Testis (tissue), 3 donors: ENCODE measurements around the gene SLC25A11. TPM values are rescaled to one million over a fixed set of nuclear protein-coding genes. Genes with fewer than 3 reads are reported as not detected.
"Not testable (repeated sequence)": the region's sequence is repeated elsewhere in the genome, so short reads cannot be mapped to it uniquely, and the experiment has no call there.

Source experiments
- DNase-seq: peaks from one replicate; pipeline ENCODE4 v3.0.0-alpha.2; 2019
- H3K27ac ChIP-seq, 2 donors: fragments of 200-600 bp; sonication (generic); one replicate each; pipeline ENCODE4 v1.5.1; 2019
- H3K27me3 ChIP-seq: fragments of 200-600 bp; sonication (generic); one replicate; pipeline ENCODE4 v1.5.1; 2019
- H3K36me3 ChIP-seq: fragments of 200-600 bp; sonication (generic); one replicate; pipeline ENCODE4 v1.5.1; 2017; ENCODE audit warnings: low read depth; ENCODE audit errors: missing control alignments
- H3K4me1 ChIP-seq: fragments of 200-600 bp; sonication (generic); one replicate; pipeline ENCODE4 v1.5.1; 2019
- H3K4me3 ChIP-seq, 2 donors: fragments of 200-600 bp; sonication (generic); one replicate each; pipeline ENCODE4 v1.5.1; 2017 to 2019
- H3K9me3 ChIP-seq: fragments of 200-600 bp; sonication (generic); one replicate; pipeline ENCODE4 v1.5.1; 2017
- CTCF ChIP-seq, 3 experiments: fragments of 450-650 bp in 2 of 3; fragments of 200-600 bp in 1 of 3; sonication (generic) in 1 of 3; IDR thresholded peaks; one replicate each; pipeline ENCODE4 v1.5.1; 2016 to 2019; ENCODE audit warnings: antibody characterized with exemption in 3 of 3, mild to moderate bottlenecking in 2 of 3, moderate library complexity in 1 of 3
- POLR2A ChIP-seq: fragments of 450-650 bp; IDR thresholded peaks from one replicate; pipeline ENCODE4 v1.6.1; 2017; ENCODE audit warnings: antibody characterized with exemption, mild to moderate bottlenecking, moderate library complexity
- WGBS, 2 donors: methylation state at CpG; one replicate each; pipeline ENCODE4 v1.1.5; 2018; 5-methylcytosine and 5-hydroxymethylcytosine counted together
- intact Hi-C: fragments of 100-400 bp; cut with DNase I; formaldehyde crosslinking; loops from one replicate; pipeline ENCODE4 v1.15.1; 2023; ENCODE audit warnings: low total_unique reads
- polyA plus RNA-seq: library from polyadenylated mRNA; stranded (reverse); fragments of 350-450 nt; fragmentation: Illumina TruSeq; extraction: RNeasy Lipid Tissue Mini Kit (QIAGEN cat#74804); gene quantifications from one replicate; pipeline ENCODE4 v1.2.3, GENCODE V29; 2014; ENCODE audit warnings: low read depth, low replicate concordance; ENCODE audit not compliant: insufficient read depth
- total RNA-seq, 2 donors: library from RNA; depleted of rRNA; stranded (reverse); fragments of >200 nt; gene quantifications; one replicate each; pipeline ENCODE4 v1.2.3, GENCODE V29; 2016

Gene SLC25A11
- total and polyA plus RNA-seq, 3 donors from 2014 or later = 23.7 to 25.9 (median 24.3) TPM

DNA sequence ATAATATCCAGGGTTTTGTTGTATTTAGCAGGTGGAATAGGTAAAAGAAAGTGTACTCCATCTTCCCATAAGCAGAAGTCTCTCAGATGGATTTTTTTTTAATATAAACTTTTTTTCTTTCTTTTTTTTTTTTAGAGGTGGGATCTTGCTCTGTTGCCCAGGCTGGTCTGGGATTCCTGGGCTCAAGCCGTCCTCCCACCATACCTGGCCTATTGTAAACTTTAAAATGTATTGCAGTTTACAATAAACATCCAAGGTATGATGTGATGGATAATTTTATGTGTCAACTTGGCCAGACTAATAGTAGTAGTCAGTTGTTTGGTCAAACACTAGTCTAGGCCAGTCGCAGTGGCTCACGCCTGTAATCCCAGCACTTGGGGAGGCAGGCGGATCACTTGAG lies 18.5 kb downstream of the SLC25A11 start:
- TF ChIP-seq POLR2A = no peak
- no peak for TF ChIP-seq CTCF (IDR thresholded peaks at IDR 0.05)
- WGBS, 2 donors = 91 to 94% methylated on average over 4 of the region's 4 CpGs
- Histone ChIP-seq H3K4me1 (no peaks in the 10 kb centered on the region), H3K9me3 (no peaks in the 10 kb centered on the region), H3K4me3 (no peak overlapping the region), H3K27ac (no peak overlapping the region), H3K36me3 (no peaks in the 10 kb centered on the region), H3K27me3 (no peaks in the 10 kb centered on the region)
- intact Hi-C loops = no loop called here
- no peak for DNase-seq

DNA sequence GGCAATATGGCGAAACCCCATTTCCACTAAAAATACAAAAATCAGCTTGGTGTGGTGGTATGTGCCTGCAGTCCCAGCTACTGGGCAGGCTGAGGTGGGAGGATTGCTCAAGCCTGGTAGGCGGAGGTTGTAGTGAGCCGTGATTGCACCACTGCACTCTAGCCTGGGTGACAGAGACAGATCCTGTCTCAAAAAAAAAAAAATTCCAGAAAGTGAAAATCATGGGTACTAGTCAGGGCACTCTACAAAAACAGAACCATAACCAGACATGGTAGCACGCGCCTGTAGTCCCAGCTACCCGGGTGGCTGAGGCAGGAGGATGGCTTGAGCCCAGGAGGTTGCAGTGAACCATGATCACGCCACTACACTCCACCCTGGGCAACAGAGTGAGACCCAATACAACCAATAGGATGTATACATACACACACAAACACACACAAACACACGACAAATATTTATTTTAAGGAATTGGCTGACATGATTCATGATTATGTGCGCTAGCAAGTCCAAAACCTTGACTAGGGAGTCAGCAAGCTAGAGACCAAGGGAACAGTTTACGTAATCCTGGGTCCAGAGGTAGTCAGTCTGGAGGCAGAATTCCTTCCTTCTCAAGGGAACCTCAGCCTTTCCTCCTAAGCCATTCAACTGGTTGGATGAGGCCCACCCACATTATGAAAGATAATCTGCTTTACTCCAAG lies 19.3 kb downstream of the SLC25A11 start:
- Histone ChIP-seq H3K9me3 (no peaks in the 10 kb centered on the region), H3K27ac (no peak overlapping the region), H3K36me3 (no peaks in the 10 kb centered on the region), H3K27me3 (no peaks in the 10 kb centered on the region), H3K4me1 (peaks cover 3% of the 10 kb centered on the region), H3K4me3 (no peak overlapping the region)
- WGBS, 2 donors = 85 to 87% methylated on average over 9 to 10 of the region's 10 CpGs
- DNase-seq = no peak
- TF ChIP-seq CTCF (IDR thresholded peaks at IDR 0.05) (no peak), POLR2A (no peak)
- intact Hi-C loops = no loop called here

DNA sequence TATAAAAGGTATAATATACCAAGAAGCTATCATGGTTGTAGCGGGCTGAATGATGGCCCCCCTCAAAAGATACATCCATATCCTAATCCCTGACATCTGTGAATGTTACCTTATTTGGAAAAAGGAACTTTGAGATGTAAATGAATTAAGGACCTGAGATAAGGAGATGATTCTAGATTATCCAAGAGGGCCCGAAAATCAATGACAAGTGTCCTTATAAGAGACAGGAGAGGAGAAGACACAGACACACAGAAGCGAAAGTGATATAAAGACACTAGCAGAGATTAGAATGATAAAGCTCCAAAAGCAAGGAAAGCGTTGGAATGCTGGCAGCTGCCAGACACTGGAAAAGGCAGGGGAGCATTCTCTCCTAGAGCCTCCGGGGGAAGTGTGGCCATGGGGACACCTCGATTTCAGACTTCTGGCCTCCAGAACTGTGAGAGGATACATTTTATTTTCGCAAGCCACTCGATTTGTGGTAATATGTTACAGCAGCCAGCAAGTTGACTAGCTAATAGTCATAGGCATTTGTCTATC lies 20.3 kb downstream of the SLC25A11 start:
- peaks cover 3% of the 10 kb centered on the region for H3K4me1 ChIP-seq
- no peak overlapping the region for H3K27ac ChIP-seq
- intact Hi-C loops = no loop called here
- 71 to 73% methylated on average over 8 of the region's 8 CpGs for WGBS, 2 donors
- H3K9me3 ChIP-seq = no peaks in the 10 kb centered on the region
- H3K27me3 ChIP-seq = no peaks in the 10 kb centered on the region
- no peak for TF ChIP-seq CTCF (IDR thresholded peaks at IDR 0.05)
- TF ChIP-seq POLR2A = no peak
- no peak for DNase-seq
- no peak overlapping the region for H3K4me3 ChIP-seq
- H3K36me3 ChIP-seq = no peaks in the 10 kb centered on the region

GRCh38 chr17:4914551-4914950 lies 25.3 kb downstream of the SLC25A11 start:
- WGBS, 2 donors = 75 to 82% methylated on average over 4 of the region's 4 CpGs
- DNase-seq, H3K9me3 ChIP-seq, H3K27me3 ChIP-seq, H3K27ac ChIP-seq, intact Hi-C loops, H3K4me1 ChIP-seq, H3K4me3 ChIP-seq, H3K36me3 ChIP-seq: not testable (repeated sequence)

- no peaks in the 10 kb centered on the region for H3K27me3 ChIP-seq
- 82 to 86% methylated on average over 1 of the region's 1 CpG for WGBS, 2 donors
- DNase-seq = peak; percentile 79
- TF ChIP-seq CTCF (IDR thresholded peaks at IDR 0.05) (no peak), POLR2A (no peak)
- intact Hi-C loops = no loop called here
- peaks cover 8% of the 10 kb centered on the region for H3K4me1 ChIP-seq
- H3K36me3 ChIP-seq = no peaks in the 10 kb centered on the region
- H3K4me3 ChIP-seq = no peak overlapping the region
- H3K27ac ChIP-seq = no peak overlapping the region
- H3K9me3 ChIP-seq = no peaks in the 10 kb centered on the region
Observed at GRCh38 chr17:4913994-4914393, 25.9 kb downstream of the SLC25A11 start.
